GM12874 (cell line): ENCODE data around the gene CCDC6.

ENCODE experiments used
- TF ChIP-seq, protein P1 (sequence below): IDR thresholded peaks from 2 replicates; pipeline ENCODE4 v1.5.1; 2011; ENCODE audit warnings: low read depth, mild to moderate bottlenecking, control low read depth, low read length, moderate library complexity; ENCODE audit not compliant: insufficient read depth

CCDC6 gene

GRCh38 chr10:59895629-59896116, 10.7 kb downstream of the CCDC6 start:
- TF ChIP-seq, protein P1, sequence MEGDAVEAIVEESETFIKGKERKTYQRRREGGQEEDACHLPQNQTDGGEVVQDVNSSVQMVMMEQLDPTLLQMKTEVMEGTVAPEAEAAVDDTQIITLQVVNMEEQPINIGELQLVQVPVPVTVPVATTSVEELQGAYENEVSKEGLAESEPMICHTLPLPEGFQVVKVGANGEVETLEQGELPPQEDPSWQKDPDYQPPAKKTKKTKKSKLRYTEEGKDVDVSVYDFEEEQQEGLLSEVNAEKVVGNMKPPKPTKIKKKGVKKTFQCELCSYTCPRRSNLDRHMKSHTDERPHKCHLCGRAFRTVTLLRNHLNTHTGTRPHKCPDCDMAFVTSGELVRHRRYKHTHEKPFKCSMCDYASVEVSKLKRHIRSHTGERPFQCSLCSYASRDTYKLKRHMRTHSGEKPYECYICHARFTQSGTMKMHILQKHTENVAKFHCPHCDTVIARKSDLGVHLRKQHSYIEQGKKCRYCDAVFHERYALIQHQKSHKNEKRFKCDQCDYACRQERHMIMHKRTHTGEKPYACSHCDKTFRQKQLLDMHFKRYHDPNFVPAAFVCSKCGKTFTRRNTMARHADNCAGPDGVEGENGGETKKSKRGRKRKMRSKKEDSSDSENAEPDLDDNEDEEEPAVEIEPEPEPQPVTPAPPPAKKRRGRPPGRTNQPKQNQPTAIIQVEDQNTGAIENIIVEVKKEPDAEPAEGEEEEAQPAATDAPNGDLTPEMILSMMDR = no peak

GRCh38 chr10:59894114-59894513, 12.2 kb downstream of the CCDC6 start:
- TF ChIP-seq, protein P1 = no peak

DNA sequence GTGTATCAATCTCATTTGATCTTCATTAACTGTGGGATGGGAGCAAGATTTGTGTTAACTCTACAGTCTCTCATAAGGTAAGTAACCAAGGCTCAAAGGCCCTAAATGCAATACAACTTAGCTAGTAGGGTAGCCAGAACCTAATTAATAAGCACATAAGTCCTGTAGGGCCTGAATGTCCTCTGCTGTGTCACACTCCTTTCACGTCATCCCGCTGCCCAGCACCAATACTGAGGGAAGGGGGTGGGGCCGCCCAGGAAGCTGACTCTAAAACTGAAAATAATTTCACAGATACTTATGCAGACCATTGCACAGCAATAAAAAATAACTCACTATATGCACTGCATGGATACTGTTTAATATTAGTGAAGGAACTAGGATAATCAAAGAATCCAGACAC, 13.7 kb downstream of the CCDC6 start:
- TF ChIP-seq, protein P1 = no peak

GRCh38 chr10:59891936-59892335, 14.4 kb downstream of the CCDC6 start:
- TF ChIP-seq, protein P1 = no peak

DNA sequence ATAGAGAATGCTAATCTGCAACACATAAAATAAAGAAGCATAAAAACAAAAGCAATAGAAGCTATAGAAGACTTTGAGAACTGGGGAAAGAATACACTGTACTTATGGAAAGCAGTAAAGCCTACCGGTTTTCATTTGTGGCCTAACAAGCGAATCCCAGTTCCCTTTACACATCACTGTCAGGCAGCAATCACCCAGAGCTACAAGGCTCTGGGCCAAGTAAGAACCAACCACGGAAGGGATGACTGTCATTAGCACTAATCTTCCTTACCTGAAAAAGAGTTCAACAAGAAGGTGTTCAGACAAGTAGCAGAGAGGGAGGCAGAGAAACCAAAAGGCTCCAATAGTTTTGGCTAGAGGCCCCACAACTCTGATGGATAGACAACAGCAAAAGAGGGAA, 15.0 kb downstream of the CCDC6 start:
- TF ChIP-seq, protein P1 = no peak

DNA sequence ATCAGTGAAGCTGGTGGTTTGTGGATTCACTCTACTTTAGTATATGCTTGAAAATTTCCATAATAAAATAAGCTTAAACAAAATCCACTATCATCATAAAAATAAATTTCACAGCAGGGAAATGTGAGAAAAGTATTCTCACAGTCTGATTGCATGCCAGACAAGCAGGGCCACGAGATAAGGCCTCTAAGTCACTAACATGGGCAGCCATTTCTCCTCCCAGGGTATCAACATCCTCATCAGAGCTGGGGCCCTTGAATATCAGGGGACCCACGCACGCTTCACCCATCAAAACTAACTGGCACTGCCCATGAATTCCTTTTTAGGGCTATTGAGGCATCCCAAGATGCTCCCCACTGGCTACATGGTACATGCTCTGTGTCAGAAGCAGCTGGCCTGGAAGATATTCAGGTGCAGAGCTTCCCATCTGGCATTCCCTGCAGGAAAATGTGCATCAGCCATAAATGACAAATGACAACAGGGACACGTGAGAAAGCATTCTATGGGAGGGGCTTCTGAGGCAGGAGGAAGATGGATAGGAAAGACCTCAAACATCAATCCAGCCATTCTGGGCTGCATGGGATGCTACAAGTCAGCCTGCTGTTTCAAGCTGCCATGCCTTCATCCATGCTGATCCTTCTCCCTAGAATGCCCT, 17.4 kb downstream of the CCDC6 start:
- TF ChIP-seq, protein P1 = no peak

GRCh38 chr10:59887972-59888640, 18.2 kb downstream of the CCDC6 start:
- TF ChIP-seq, protein P1 = no peak
